Adipose tissue (tissue), 3 donors: ENCODE measurements around the gene SELENOO. TPM values are rescaled to one million over a fixed set of nuclear protein-coding genes. Genes with fewer than 3 reads are reported as not detected.

Experiments used
- polyA plus RNA-seq, 3 donors: library from polyadenylated mRNA; stranded (reverse); fragments of 200-250 nt; gene quantifications; one replicate each; pipeline ENCODE4 v1.2.3, GENCODE V29; 2013
- donor health status: healthy with polysubstance abuse.
- donor health status: Bipolar disorder and iron deficiency.
- donor health status: healthy.

Gene SELENOO
- polyA plus RNA-seq, 3 donors, result 21.3 to 22.3 (median 21.4) TPM

Other genes starting within 250 kb of the SELENOO start
- gene PIM3, start 240.2 kb upstream of the SELENOO start, polyA plus RNA-seq, result 100 to 1,000 TPM in 1 of 3 donors, 10 to 100 TPM in 2; 60.3 to 225 (median 87.5) TPM
- under 1 TPM in 2 of 3 donors, not detected in 1; 0.03 to 0.11 TPM for gene IL17REL, start 188.2 kb upstream of the SELENOO start, polyA plus RNA-seq
- gene TTLL8, start 142.7 kb upstream of the SELENOO start, polyA plus RNA-seq, result not detected
- under 1 TPM in 2 of 3 donors, not detected in 1; 0.08 to 0.16 TPM for gene MLC1, start 115.6 kb upstream of the SELENOO start, polyA plus RNA-seq
- gene MOV10L1, start 111.0 kb upstream of the SELENOO start, polyA plus RNA-seq, result under 1 TPM; 0.31 to 0.92 (median 0.79) TPM
- under 1 TPM; 0.34 to 0.46 (median 0.36) TPM for gene PANX2, start 30.3 kb upstream of the SELENOO start, polyA plus RNA-seq
- 10 to 100 TPM; 25.8 to 79.1 (median 38.9) TPM for gene TRABD, start 15.1 kb upstream of the SELENOO start, polyA plus RNA-seq
- gene TUBGCP6, start 44.0 kb downstream of the SELENOO start, polyA plus RNA-seq, result 10 to 100 TPM; 30.9 to 33.9 (median 32.4) TPM
- 10 to 100 TPM; 23.7 to 30.9 (median 24.0) TPM for gene HDAC10, start 50.3 kb downstream of the SELENOO start, polyA plus RNA-seq
- 10 to 100 TPM in 2 of 3 donors, 1 to 10 TPM in 1; 4.7 to 17.6 (median 15.7) TPM for gene MAPK12, start 60.7 kb downstream of the SELENOO start, polyA plus RNA-seq
- 10 to 100 TPM in 2 of 3 donors, 1 to 10 TPM in 1; 7.9 to 47.1 (median 46.4) TPM for gene MAPK11, start 69.4 kb downstream of the SELENOO start, polyA plus RNA-seq
- gene PLXNB2, start 106.6 kb downstream of the SELENOO start, polyA plus RNA-seq, result 10 to 100 TPM; 41.6 to 80.4 (median 67.8) TPM
- gene DENND6B, start 126.0 kb downstream of the SELENOO start, polyA plus RNA-seq, result 1 to 10 TPM; 2.0 to 4.0 (median 2.5) TPM
- 10 to 100 TPM; 25.1 to 41.1 (median 36.9) TPM for gene PPP6R2, start 142.3 kb downstream of the SELENOO start, polyA plus RNA-seq